Natural killer cell (primary cell): Measurements from ENCODE around the gene GLIS1. TPM values are rescaled to one million over a fixed set of nuclear protein-coding genes. Genes with fewer than 3 reads are reported as not detected.

Experiments used
- ATAC-seq, 3 donors: fragments of 150-1000 bp in 2 of 3; fragments of 200-7000 bp in 1 of 3; cut with Tn5 transposase; 1 replicate in 1 of 3; 2 replicates in 2 of 3; pipeline ENCODE4 v1.10.0; 2021; ENCODE audit warnings: mild to moderate bottlenecking in 2 of 3, moderate library complexity in 2 of 3
- DNase-seq, 2 donors: peaks; one replicate each; pipeline versions ENCODE4 v3.0.0 to v3.0.0-alpha.2; 2013 to 2021; ENCODE audit warnings: mixed read lengths in 1 of 2
- H3K27ac ChIP-seq: one replicate; pipeline ENCODE4 v1.5.1; 2013; ENCODE audit warnings: mild to moderate bottlenecking, low read length
- H3K27me3 ChIP-seq: one replicate; pipeline ENCODE4 v1.6.1; 2013; ENCODE audit warnings: low read length; ENCODE audit not compliant: control insufficient read depth, insufficient read depth
- H3K36me3 ChIP-seq: one replicate; pipeline ENCODE4 v1.6.1; 2013; ENCODE audit warnings: low read length; ENCODE audit not compliant: control insufficient read depth, insufficient read depth
- H3K4me1 ChIP-seq: one replicate; pipeline ENCODE4 v1.6.1; 2013; ENCODE audit warnings: low read length; ENCODE audit not compliant: control insufficient read depth, insufficient read depth
- H3K4me3 ChIP-seq: one replicate; pipeline ENCODE4 v1.5.1; 2013; ENCODE audit warnings: low read length
- H3K9me3 ChIP-seq: one replicate; pipeline ENCODE4 v1.6.1; 2013; ENCODE audit warnings: low read length; ENCODE audit not compliant: control insufficient read depth, insufficient read depth
- H3K27ac Mint-ChIP-seq, 2 donors: one replicate each; pipeline ENCODE4 v1.8.0; 2022; ENCODE audit warnings: mild to moderate bottlenecking in 2 of 2, mixed read lengths in 2 of 2, moderate library complexity in 1 of 2
- H3K27me3 Mint-ChIP-seq, 2 donors: one replicate each; pipeline ENCODE4 v1.8.0; 2022; ENCODE audit warnings: low read depth in 2 of 2, mixed read lengths in 2 of 2
- H3K36me3 Mint-ChIP-seq: one replicate; pipeline ENCODE4 v1.8.0; 2022; ENCODE audit warnings: mixed read lengths
- H3K4me1 Mint-ChIP-seq, 2 donors: one replicate each; pipeline ENCODE4 v1.8.0; 2022; ENCODE audit warnings: mixed read lengths in 2 of 2
- H3K4me3 Mint-ChIP-seq: one replicate; pipeline ENCODE4 v1.8.0; 2022; ENCODE audit warnings: mild to moderate bottlenecking, moderate library complexity, mixed read lengths
- H3K9me3 Mint-ChIP-seq, 2 donors: one replicate each; pipeline ENCODE4 v1.8.0; 2022; ENCODE audit warnings: mixed read lengths in 2 of 2
- WGBS: methylation state at CpG from one replicate; pipeline ENCODE4 v1.1.7; 2013; ENCODE audit warnings: missing lambda C conversion rate; ENCODE audit not compliant: insufficient coverage; 5-methylcytosine and 5-hydroxymethylcytosine counted together
- intact Hi-C: fragments of 100-400 bp; cut with micrococcal nuclease; formaldehyde crosslinking; loops from one replicate; pipeline ENCODE4 v1.14.2; 2022
- total RNA-seq, 4 donors: library from RNA; stranded (reverse); fragments of 120-200 nt in 1 of 4; gene quantifications; one replicate each; pipeline versions ENCODE4 v1.2.3 to v1.2.4, GENCODE V29; 2013 to 2022
- TF ChIP-seq, protein P1 (sequence below): fragments of 200-600 bp; IDR thresholded peaks from one replicate; pipeline ENCODE4 v1.8.0; 2022; ENCODE audit warnings: antibody characterized with exemption

GLIS1 gene
- total RNA-seq, 3 donors from 2014 or later (not counting 1 experiment from before 2014, with no cell fraction given): not detected

GRCh38 chr1:53524428-53525375, 214.3 kb downstream of the GLIS1 start:
- Histone ChIP-seq H3K27me3 (no peaks in the 10 kb centered on the region), H3K9me3 (no peaks in the 10 kb centered on the region), H3K36me3 (no peaks in the 10 kb centered on the region), H3K27ac (no peak overlapping the region), H3K4me1 (no peaks in the 10 kb centered on the region), H3K4me3 (no peak overlapping the region)
- no peak for ATAC-seq
- H3K36me3 Mint-ChIP-seq: no peaks in the 10 kb centered on the region
- H3K4me3 Mint-ChIP-seq: no peak overlapping the region
- H3K27me3 Mint-ChIP-seq: peaks cover 8 to 10% of the 10 kb centered on the region in 2 donors
- WGBS: 87% methylated on average over 35 of the region's 35 CpGs
- intact Hi-C loops: no loop called here
- TF ChIP-seq, protein P1, sequence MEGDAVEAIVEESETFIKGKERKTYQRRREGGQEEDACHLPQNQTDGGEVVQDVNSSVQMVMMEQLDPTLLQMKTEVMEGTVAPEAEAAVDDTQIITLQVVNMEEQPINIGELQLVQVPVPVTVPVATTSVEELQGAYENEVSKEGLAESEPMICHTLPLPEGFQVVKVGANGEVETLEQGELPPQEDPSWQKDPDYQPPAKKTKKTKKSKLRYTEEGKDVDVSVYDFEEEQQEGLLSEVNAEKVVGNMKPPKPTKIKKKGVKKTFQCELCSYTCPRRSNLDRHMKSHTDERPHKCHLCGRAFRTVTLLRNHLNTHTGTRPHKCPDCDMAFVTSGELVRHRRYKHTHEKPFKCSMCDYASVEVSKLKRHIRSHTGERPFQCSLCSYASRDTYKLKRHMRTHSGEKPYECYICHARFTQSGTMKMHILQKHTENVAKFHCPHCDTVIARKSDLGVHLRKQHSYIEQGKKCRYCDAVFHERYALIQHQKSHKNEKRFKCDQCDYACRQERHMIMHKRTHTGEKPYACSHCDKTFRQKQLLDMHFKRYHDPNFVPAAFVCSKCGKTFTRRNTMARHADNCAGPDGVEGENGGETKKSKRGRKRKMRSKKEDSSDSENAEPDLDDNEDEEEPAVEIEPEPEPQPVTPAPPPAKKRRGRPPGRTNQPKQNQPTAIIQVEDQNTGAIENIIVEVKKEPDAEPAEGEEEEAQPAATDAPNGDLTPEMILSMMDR: no peak
- H3K4me1 Mint-ChIP-seq: peaks cover 0 to 6% of the 10 kb centered on the region in 2 donors
- no peak overlapping the region for H3K27ac Mint-ChIP-seq
- no peaks in the 10 kb centered on the region for H3K9me3 Mint-ChIP-seq
- DNase-seq: no peak

GRCh38 chr1:53521924-53522552, 216.9 kb downstream of the GLIS1 start:
- Histone ChIP-seq H3K4me1 (no peaks in the 10 kb centered on the region), H3K27ac (no peak overlapping the region), H3K27me3 (no peaks in the 10 kb centered on the region), H3K9me3 (no peaks in the 10 kb centered on the region), H3K4me3 (no peak overlapping the region), H3K36me3 (no peaks in the 10 kb centered on the region)
- Mint-ChIP-seq H3K4me1 (peaks cover 0 to 6% of the 10 kb centered on the region in 2 donors), H3K4me3 (no peak overlapping the region), H3K27ac (no peak overlapping the region), H3K27me3 (peaks cover 8 to 10% of the 10 kb centered on the region in 2 donors), H3K36me3 (no peaks in the 10 kb centered on the region), H3K9me3 (no peaks in the 10 kb centered on the region)
- WGBS: 91% methylated on average over 11 of the region's 11 CpGs
- DNase-seq (no peak), ATAC-seq (no peak)
- TF ChIP-seq, protein P1: no peak
- intact Hi-C loops: no loop called here

- H3K27ac Mint-ChIP-seq: no peak overlapping the region
- H3K36me3 Mint-ChIP-seq: no peaks in the 10 kb centered on the region
- DNase-seq (no peak), ATAC-seq (no peak)
- H3K9me3 Mint-ChIP-seq: no peaks in the 10 kb centered on the region
- no peak overlapping the region for H3K4me3 Mint-ChIP-seq
- Histone ChIP-seq H3K4me1 (no peaks in the 10 kb centered on the region), H3K27me3 (no peaks in the 10 kb centered on the region), H3K9me3 (no peaks in the 10 kb centered on the region), H3K4me3 (no peak overlapping the region), H3K36me3 (no peaks in the 10 kb centered on the region), H3K27ac (no peak overlapping the region)
- 90% methylated on average over 13 of the region's 13 CpGs for WGBS
- intact Hi-C loops: no loop called here
- peaks cover 8 to 10% of the 10 kb centered on the region in 2 donors for H3K27me3 Mint-ChIP-seq
- TF ChIP-seq, protein P1: no peak
- H3K4me1 Mint-ChIP-seq: no peaks in the 10 kb centered on the region
Observed at GRCh38 chr1:53520481-53520880, 218.5 kb downstream of the GLIS1 start.
